NCI-H2029 (cell line): Measurements from ENCODE around the gene C2orf49.

ENCODE experiments used
- DNase-seq: peaks from one replicate; lab custom pipeline; 2025; lab: John Stamatoyannopoulos, UW

C2orf49 gene

GRCh38 chr2:105362862-105363591 is 25.7 kb downstream of the C2orf49 start:
- DNase-seq = no peak

GRCh38 chr2:105364436-105365139 is 27.2 kb downstream of the C2orf49 start:
- DNase-seq = no peak

GRCh38 chr2:105365206-105365605 is 27.9 kb downstream of the C2orf49 start:
- DNase-seq = no peak

GRCh38 chr2:105368759-105369408 is 31.5 kb downstream of the C2orf49 start:
- DNase-seq = no peak

GRCh38 chr2:105369777-105370690 is 32.7 kb downstream of the C2orf49 start:
- peak; percentile 66 for DNase-seq

GRCh38 chr2:105371156-105371555 is 33.8 kb downstream of the C2orf49 start:
- no peak for DNase-seq

GRCh38 chr2:105371810-105372209 is 34.5 kb downstream of the C2orf49 start:
- DNase-seq = no peak

- DNase-seq = no peak
Measured at GRCh38 chr2:105373344-105373781, 36.0 kb downstream of the C2orf49 start.

- DNase-seq = no peak
Measured at GRCh38 chr2:105373895-105374401, 36.6 kb downstream of the C2orf49 start.

GRCh38 chr2:105375001-105375561 is 37.7 kb downstream of the C2orf49 start:
- DNase-seq = no peak

- no peak for DNase-seq
Measured at GRCh38 chr2:105376010-105376409, 38.7 kb downstream of the C2orf49 start.

- no peak for DNase-seq
Measured at GRCh38 chr2:105376789-105377240, 39.5 kb downstream of the C2orf49 start.

- no peak for DNase-seq
Measured at GRCh38 chr2:105377871-105378270, 40.5 kb downstream of the C2orf49 start.

- DNase-seq = no peak
Measured at GRCh38 chr2:105378276-105378840, 41.0 kb downstream of the C2orf49 start.

- DNase-seq = no peak
Measured at GRCh38 chr2:105378921-105379383, 41.6 kb downstream of the C2orf49 start.

GRCh38 chr2:105379741-105380186 is 42.4 kb downstream of the C2orf49 start:
- DNase-seq = no peak

- no peak for DNase-seq
Measured at GRCh38 chr2:105380432-105381100, 43.2 kb downstream of the C2orf49 start.

- DNase-seq = no peak
Measured at GRCh38 chr2:105381101-105381668, 43.8 kb downstream of the C2orf49 start.

- DNase-seq = no peak
Measured at GRCh38 chr2:105382177-105382576, 44.8 kb downstream of the C2orf49 start.
